CD4-positive, CD25-positive, alpha-beta regulatory T cell (primary cell): ENCODE measurements around the gene STARD10. TPM values are rescaled to one million over a fixed set of nuclear protein-coding genes. Genes with fewer than 3 reads are reported as not detected.

ENCODE experiments used
- ATAC-seq, 2 donors: fragments of 150-1000 bp; cut with Tn5 transposase; one replicate each; pipeline ENCODE4 v1.10.0; 2021; ENCODE audit warnings: low read depth in 2 of 2, moderate number of reproducible peaks in 2 of 2, moderate library complexity in 1 of 2
- DNase-seq, 3 donors: peaks; one replicate each; pipeline versions ENCODE4 v3.0.0 to v3.0.0-alpha.2; 2012 to 2022; ENCODE audit warnings: mixed read lengths in 1 of 3
- H3K27ac ChIP-seq: one replicate; pipeline ENCODE4 v1.7.0; 2013; ENCODE audit warnings: mild to moderate bottlenecking, low read length; ENCODE audit not compliant: insufficient read depth, poor library complexity, severe bottlenecking
- H3K27me3 ChIP-seq: one replicate; pipeline ENCODE4 v1.7.0; 2013; ENCODE audit warnings: low read length; ENCODE audit not compliant: control insufficient read depth, insufficient read depth
- H3K36me3 ChIP-seq: one replicate; pipeline ENCODE4 v1.7.0; 2013; ENCODE audit warnings: mild to moderate bottlenecking, low read length, moderate library complexity; ENCODE audit not compliant: control insufficient read depth, insufficient read depth
- H3K4me1 ChIP-seq: 2 replicates; pipeline ENCODE4 v1.7.0; 2013; ENCODE audit warnings: mild to moderate bottlenecking, low read length; ENCODE audit not compliant: insufficient read depth, control insufficient read depth, poor library complexity, severe bottlenecking
- H3K4me3 ChIP-seq: one replicate; pipeline ENCODE4 v1.7.0; 2013; ENCODE audit warnings: low read depth, mild to moderate bottlenecking, low read length, moderate library complexity
- H3K9me3 ChIP-seq, 2 experiments: 1 replicate in 1 of 2; 2 replicates in 1 of 2; pipeline ENCODE4 v1.7.0; 2013; ENCODE audit warnings: low read length in 2 of 2, mild to moderate bottlenecking in 1 of 2, moderate library complexity in 1 of 2; ENCODE audit not compliant: control insufficient read depth in 2 of 2
- H3K27ac Mint-ChIP-seq, 3 donors: one replicate each; pipeline ENCODE4 v1.8.0; 2020 to 2022; ENCODE audit warnings: mild to moderate bottlenecking in 3 of 3, mixed read lengths in 3 of 3, moderate library complexity in 2 of 3
- H3K27me3 Mint-ChIP-seq: one replicate; pipeline ENCODE4 v1.8.0; 2022; ENCODE audit warnings: mild to moderate bottlenecking, mixed read lengths
- H3K36me3 Mint-ChIP-seq: one replicate; pipeline ENCODE4 v1.8.0; 2020; ENCODE audit warnings: mixed read lengths
- H3K4me1 Mint-ChIP-seq, 4 donors: one replicate each; pipeline ENCODE4 v1.8.0; 2020 to 2022; ENCODE audit warnings: mixed read lengths in 4 of 4, mild to moderate bottlenecking in 1 of 4
- H3K4me3 Mint-ChIP-seq, 4 donors: one replicate each; pipeline ENCODE4 v1.8.0; 2020 to 2022; ENCODE audit warnings: mild to moderate bottlenecking in 4 of 4, mixed read lengths in 4 of 4, moderate library complexity in 3 of 4
- H3K9me3 Mint-ChIP-seq, 7 donors: one replicate each; pipeline ENCODE4 v1.8.0; 2020 to 2022; ENCODE audit warnings: mixed read lengths in 7 of 7, mild to moderate bottlenecking in 3 of 7, moderate library complexity in 2 of 7
- polyA plus RNA-seq, 4 donors: library from polyadenylated mRNA; unstranded; fragments of 300-500 nt; fragmentation: Illumina TruSeq; gene quantifications; one replicate each; pipeline ENCODE4 v1.2.3, GENCODE V29; 2021
- total RNA-seq: library from RNA; stranded (reverse); gene quantifications from one replicate; pipeline ENCODE4 v1.2.3, GENCODE V29; 2022

Gene STARD10
- total and polyA plus RNA-seq, 5 donors from 2014 or later = 11.2 to 16.8 (median 13.9) TPM

GRCh38 chr11:72774499-72774898 lies 19.3 kb downstream of the STARD10 start:
- Mint-ChIP-seq H3K4me3 (no peak overlapping the region), H3K36me3 (peaks cover 7% of the 10 kb centered on the region)

GRCh38 chr11:72773696-72774095 lies 20.2 kb downstream of the STARD10 start:
- peak overlapping the region in 1 of 3 donors; percentile 24 for H3K27ac Mint-ChIP-seq
- H3K36me3 Mint-ChIP-seq = peaks cover 10% of the 10 kb centered on the region
- no peaks in the 10 kb centered on the region for H3K36me3 ChIP-seq
- peaks cover 0 to 34% (median 4%) of the 10 kb centered on the region in 4 donors for H3K4me1 Mint-ChIP-seq
- DNase-seq (no peak), ATAC-seq (no peak)
- H3K4me3 Mint-ChIP-seq = no peak overlapping the region
- H3K4me1 ChIP-seq = no peaks in the 10 kb centered on the region
- no peaks in the 10 kb centered on the region for H3K9me3 ChIP-seq
- no peaks in the 10 kb centered on the region for H3K9me3 Mint-ChIP-seq
- no peaks in the 10 kb centered on the region for H3K27me3 Mint-ChIP-seq
- H3K4me3 ChIP-seq = no peak overlapping the region
- no peak overlapping the region for H3K27ac ChIP-seq
- H3K27me3 ChIP-seq = no peaks in the 10 kb centered on the region

More at GRCh38 chr11:72774499-72774898, 19.3 kb downstream of the STARD10 start:
- Histone ChIP-seq H3K4me1 (no peaks in the 10 kb centered on the region), H3K27me3 (no peaks in the 10 kb centered on the region), H3K9me3 (no peaks in the 10 kb centered on the region), H3K4me3 (no peak overlapping the region), H3K36me3 (no peaks in the 10 kb centered on the region), H3K27ac (no peak overlapping the region)
- H3K4me1 Mint-ChIP-seq = peaks cover 0 to 39% (median 7%) of the 10 kb centered on the region in 4 donors
- no peak overlapping the region for H3K27ac Mint-ChIP-seq
- ATAC-seq (no peak), DNase-seq (no peak)
- H3K9me3 Mint-ChIP-seq = no peaks in the 10 kb centered on the region
- no peaks in the 10 kb centered on the region for H3K27me3 Mint-ChIP-seq

- Histone ChIP-seq H3K36me3 (no peaks in the 10 kb centered on the region), H3K4me1 (no peaks in the 10 kb centered on the region), H3K27me3 (no peaks in the 10 kb centered on the region), H3K4me3 (no peak overlapping the region), H3K9me3 (no peaks in the 10 kb centered on the region), H3K27ac (no peak overlapping the region)
- Mint-ChIP-seq H3K9me3 (no peaks in the 10 kb centered on the region), H3K36me3 (peaks cover 13% of the 10 kb centered on the region), H3K27me3 (no peaks in the 10 kb centered on the region), H3K4me1 (peaks cover 0 to 29% (median 4%) of the 10 kb centered on the region in 4 donors), H3K27ac (no peak overlapping the region), H3K4me3 (no peak overlapping the region)
- ATAC-seq (no peak), DNase-seq (no peak)
Observed at GRCh38 chr11:72773291-72773690, 20.6 kb downstream of the STARD10 start.

- Mint-ChIP-seq H3K4me3 (no peak overlapping the region), H3K4me1 (peaks cover 0 to 24% (median 4%) of the 10 kb centered on the region in 4 donors), H3K27me3 (no peaks in the 10 kb centered on the region), H3K36me3 (peaks cover 13% of the 10 kb centered on the region), H3K27ac (peak overlapping the region in 1 of 3 donors; percentile 80), H3K9me3 (peaks cover 0 to 1% (median 0%) of the 10 kb centered on the region in 7 donors)
- no peak overlapping the region for H3K4me3 ChIP-seq
- H3K36me3 ChIP-seq = no peaks in the 10 kb centered on the region
- H3K27me3 ChIP-seq = no peaks in the 10 kb centered on the region
- ATAC-seq = no peak
- H3K27ac ChIP-seq = no peak overlapping the region
- no peaks in the 10 kb centered on the region for H3K4me1 ChIP-seq
- H3K9me3 ChIP-seq = no peaks in the 10 kb centered on the region
- no peak for DNase-seq
Observed at GRCh38 chr11:72772059-72772458, 21.8 kb downstream of the STARD10 start.

- Mint-ChIP-seq H3K36me3 (peaks cover 13% of the 10 kb centered on the region), H3K4me3 (no peak overlapping the region), H3K9me3 (peaks cover 0 to 1% (median 0%) of the 10 kb centered on the region in 7 donors), H3K27ac (peak overlapping the region in 2 of 3 donors; percentile 20 to 58), H3K4me1 (peaks cover 0 to 25% (median 4%) of the 10 kb centered on the region in 4 donors), H3K27me3 (no peaks in the 10 kb centered on the region)
- DNase-seq = no peak
- Histone ChIP-seq H3K9me3 (no peaks in the 10 kb centered on the region), H3K27ac (no peak overlapping the region), H3K4me1 (no peaks in the 10 kb centered on the region), H3K36me3 (no peaks in the 10 kb centered on the region), H3K4me3 (no peak overlapping the region), H3K27me3 (no peaks in the 10 kb centered on the region)
- no peak for ATAC-seq
Observed at GRCh38 chr11:72771507-72771906, 22.3 kb downstream of the STARD10 start.

GRCh38 chr11:72770799-72771198 lies 23.0 kb downstream of the STARD10 start:
- Histone ChIP-seq H3K9me3 (no peaks in the 10 kb centered on the region), H3K4me3 (no peak overlapping the region), H3K36me3 (no peaks in the 10 kb centered on the region), H3K27me3 (no peaks in the 10 kb centered on the region), H3K27ac (no peak overlapping the region), H3K4me1 (no peaks in the 10 kb centered on the region)
- H3K36me3 Mint-ChIP-seq = peaks cover 13% of the 10 kb centered on the region
- H3K27me3 Mint-ChIP-seq = no peaks in the 10 kb centered on the region
- H3K4me1 Mint-ChIP-seq = peaks cover 0 to 18% (median 4%) of the 10 kb centered on the region in 4 donors
- H3K27ac Mint-ChIP-seq = peak overlapping the region in 1 of 3 donors; percentile 58
- no peak overlapping the region for H3K4me3 Mint-ChIP-seq
- peaks cover 0 to 1% (median 0%) of the 10 kb centered on the region in 7 donors for H3K9me3 Mint-ChIP-seq
- DNase-seq = no peak
- ATAC-seq = no peak

- no peak overlapping the region for H3K4me3 ChIP-seq
- ATAC-seq (no peak), DNase-seq (no peak)
- H3K36me3 ChIP-seq = no peaks in the 10 kb centered on the region
- peaks cover 0 to 1% (median 0%) of the 10 kb centered on the region in 7 donors for H3K9me3 Mint-ChIP-seq
- H3K4me1 ChIP-seq = no peaks in the 10 kb centered on the region
- H3K9me3 ChIP-seq = no peaks in the 10 kb centered on the region
- no peak overlapping the region for H3K4me3 Mint-ChIP-seq
- no peaks in the 10 kb centered on the region for H3K27me3 Mint-ChIP-seq
- H3K36me3 Mint-ChIP-seq = peaks cover 13% of the 10 kb centered on the region
- H3K27ac ChIP-seq = no peak overlapping the region
- H3K27ac Mint-ChIP-seq = no peak overlapping the region
- H3K27me3 ChIP-seq = no peaks in the 10 kb centered on the region
- peaks cover 0 to 11% (median 4%) of the 10 kb centered on the region in 4 donors for H3K4me1 Mint-ChIP-seq
Observed at GRCh38 chr11:72769680-72770079, 24.2 kb downstream of the STARD10 start.

- Mint-ChIP-seq H3K9me3 (peaks cover 0 to 1% (median 0%) of the 10 kb centered on the region in 7 donors), H3K27ac (peak overlapping the region in 1 of 3 donors; percentile 44), H3K27me3 (no peaks in the 10 kb centered on the region), H3K4me1 (peaks cover 0 to 14% (median 5%) of the 10 kb centered on the region in 4 donors), H3K36me3 (peaks cover 13% of the 10 kb centered on the region), H3K4me3 (no peak overlapping the region)
- Histone ChIP-seq H3K9me3 (no peaks in the 10 kb centered on the region), H3K27me3 (no peaks in the 10 kb centered on the region), H3K4me1 (no peaks in the 10 kb centered on the region), H3K36me3 (no peaks in the 10 kb centered on the region), H3K27ac (no peak overlapping the region), H3K4me3 (no peak overlapping the region)
- no peak for DNase-seq
- ATAC-seq = no peak
Observed at GRCh38 chr11:72768581-72768980, 25.3 kb downstream of the STARD10 start.
